ENCODE measurements around the gene RAB11FIP5.

DNA sequence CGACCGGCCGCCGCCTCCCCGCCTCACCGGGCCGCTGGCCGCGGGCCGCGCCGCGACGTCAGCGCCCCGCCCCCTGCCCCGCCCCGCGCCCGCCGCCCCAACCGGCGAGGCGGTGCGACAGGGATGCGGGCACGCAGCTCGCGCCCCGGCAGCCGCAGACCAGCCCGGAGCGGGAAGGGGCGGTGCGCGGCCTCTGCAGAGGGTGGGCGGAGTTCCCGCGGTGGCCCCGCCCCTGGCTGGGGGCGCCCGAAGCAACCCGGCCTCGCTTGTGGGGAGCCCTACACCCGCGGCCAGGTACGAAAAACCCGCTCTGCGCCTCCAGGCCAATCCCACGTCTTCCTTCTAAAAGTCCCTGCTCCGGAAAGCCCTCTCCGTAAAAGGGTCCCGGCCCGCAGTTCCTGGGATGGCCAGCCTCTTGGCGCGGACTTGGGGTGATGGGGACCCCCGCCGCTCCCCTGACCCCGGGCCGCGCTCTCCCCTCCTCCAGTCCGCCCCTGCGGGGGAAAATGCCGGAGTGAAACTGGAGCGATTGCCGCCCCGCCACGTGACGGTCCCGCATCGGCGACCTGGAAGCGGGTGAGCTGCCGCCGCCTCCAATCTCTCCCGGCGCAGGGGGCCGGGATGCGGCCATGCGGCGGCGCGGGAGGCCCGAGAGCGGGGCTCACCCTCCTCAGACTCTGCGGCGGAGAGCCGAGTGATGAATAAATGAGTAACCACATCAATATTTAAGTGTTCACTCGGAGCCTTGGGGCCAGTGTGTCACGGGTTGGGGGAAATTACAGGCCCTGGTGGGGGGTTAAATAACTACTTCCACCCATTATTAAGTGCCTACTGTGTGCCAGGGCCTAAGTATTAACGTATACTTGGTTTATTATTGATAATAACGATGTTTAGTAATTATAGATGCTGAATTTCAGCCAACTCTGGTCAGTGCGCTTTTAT is at the start of gene RAB11FIP5:
- TF ChIP-seq, protein P1, sequence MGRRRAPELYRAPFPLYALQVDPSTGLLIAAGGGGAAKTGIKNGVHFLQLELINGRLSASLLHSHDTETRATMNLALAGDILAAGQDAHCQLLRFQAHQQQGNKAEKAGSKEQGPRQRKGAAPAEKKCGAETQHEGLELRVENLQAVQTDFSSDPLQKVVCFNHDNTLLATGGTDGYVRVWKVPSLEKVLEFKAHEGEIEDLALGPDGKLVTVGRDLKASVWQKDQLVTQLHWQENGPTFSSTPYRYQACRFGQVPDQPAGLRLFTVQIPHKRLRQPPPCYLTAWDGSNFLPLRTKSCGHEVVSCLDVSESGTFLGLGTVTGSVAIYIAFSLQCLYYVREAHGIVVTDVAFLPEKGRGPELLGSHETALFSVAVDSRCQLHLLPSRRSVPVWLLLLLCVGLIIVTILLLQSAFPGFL (CRISPR knock-in tag; IDR thresholded peaks at IDR 0.05): no peak
- no peak for TF ChIP-seq KDM5B (IDR thresholded peaks at IDR 0.05; ENCODE audit: insufficient replicate concordance, low read depth, low read length)
- no peak for TF ChIP-seq EHMT2 (IDR thresholded peaks at IDR 0.05)
- no peak for TF ChIP-seq NBN (IDR thresholded peaks at IDR 0.05; ENCODE audit: low read depth)
- TF ChIP-seq BRF1 (IDR thresholded peaks at IDR 0.05; ENCODE audit: borderline replicate concordance, extremely low read depth, insufficient read length): no peak
- TF ChIP-seq SP2 (IDR thresholded peaks at IDR 0.05; ENCODE audit: extremely low read depth, low read depth, low read length, poor library complexity, severe bottlenecking): no peak
- TF ChIP-seq, protein P2, sequence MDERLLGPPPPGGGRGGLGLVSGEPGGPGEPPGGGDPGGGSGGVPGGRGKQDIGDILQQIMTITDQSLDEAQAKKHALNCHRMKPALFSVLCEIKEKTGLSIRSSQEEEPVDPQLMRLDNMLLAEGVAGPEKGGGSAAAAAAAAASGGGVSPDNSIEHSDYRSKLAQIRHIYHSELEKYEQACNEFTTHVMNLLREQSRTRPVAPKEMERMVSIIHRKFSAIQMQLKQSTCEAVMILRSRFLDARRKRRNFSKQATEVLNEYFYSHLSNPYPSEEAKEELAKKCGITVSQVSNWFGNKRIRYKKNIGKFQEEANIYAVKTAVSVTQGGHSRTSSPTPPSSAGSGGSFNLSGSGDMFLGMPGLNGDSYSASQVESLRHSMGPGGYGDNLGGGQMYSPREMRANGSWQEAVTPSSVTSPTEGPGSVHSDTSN (CRISPR knock-in tag; IDR thresholded peaks at IDR 0.05; ENCODE audit: low read depth): no peak
- TF ChIP-seq, protein P2 (tag; conservative IDR thresholded peaks at IDR 0.05; ENCODE audit: low read depth): no peak
- TF ChIP-seq ELF4 (CRISPR knock-in tag; IDR thresholded peaks at IDR 0.05): no peak
